Stomach (tissue), 19 donors: ENCODE results near the gene CYTH1. TPM values are rescaled to one million over a fixed set of nuclear protein-coding genes. Genes with fewer than 3 reads are reported as not detected.

Experiments used
- DNase-seq, 2 donors: peaks; one replicate each; pipeline versions ENCODE4 v3.0.0 to v3.0.0-alpha.2; 2013 to 2019
- H3K27ac ChIP-seq, 5 donors: fragments of 200-600 bp in 4 of 5; sonication (generic) in 4 of 5; one replicate each; pipeline ENCODE4 v1.5.1; 2013 to 2019; ENCODE audit warnings: mild to moderate bottlenecking in 1 of 5, moderate library complexity in 1 of 5
- H3K27me3 ChIP-seq, 3 donors: fragments of 200-600 bp; sonication (generic); one replicate each; pipeline ENCODE4 v1.5.1; 2017 to 2019; ENCODE audit warnings: mixed run types in 1 of 3
- H3K36me3 ChIP-seq, 4 donors: fragments of 200-600 bp; sonication (generic); 1 replicate in 3 of 4; 2 replicates in 1 of 4; pipeline ENCODE4 v1.5.1; 2016 to 2019
- H3K4me1 ChIP-seq, 4 donors: fragments of 200-600 bp; sonication (generic); one replicate each; pipeline ENCODE4 v1.5.1; 2016 to 2019
- H3K4me3 ChIP-seq, 4 donors: fragments of 200-600 bp; sonication (generic) in 3 of 4; one replicate each; pipeline ENCODE4 v1.5.1; 2016 to 2019; ENCODE audit warnings: mild to moderate bottlenecking in 1 of 4
- H3K9me3 ChIP-seq, 4 donors: fragments of 200-600 bp; sonication (generic); one replicate each; pipeline ENCODE4 v1.5.1; 2016 to 2019
- CTCF ChIP-seq, 7 experiments: fragments of 450-650 bp in 4 of 7; fragments of 200-600 bp in 3 of 7; sonication (generic) in 3 of 7; IDR thresholded peaks; one replicate each; pipeline ENCODE4 v1.5.1; 2016 to 2019; ENCODE audit warnings: antibody characterized with exemption in 7 of 7, control low read depth in 2 of 7, mild to moderate bottlenecking in 1 of 7
- EP300 ChIP-seq: sonication (generic); formaldehyde crosslinking; IDR thresholded peaks from one replicate; pipeline ENCODE4 v1.6.1; 2017; ENCODE audit warnings: antibody characterized with exemption
- POLR2A ChIP-seq, 4 donors: fragments of 450-650 bp; IDR thresholded peaks; one replicate each; pipeline ENCODE4 v1.6.1; 2016; ENCODE audit warnings: antibody characterized with exemption in 4 of 4, control low read depth in 2 of 4, mild to moderate bottlenecking in 1 of 4, moderate library complexity in 1 of 4
- POLR2AphosphoS5 ChIP-seq, 3 donors: sonication (generic); formaldehyde crosslinking; IDR thresholded peaks; one replicate each; pipeline ENCODE4 v1.6.1; 2016; ENCODE audit warnings: antibody characterized with exemption in 3 of 3
- WGBS, 5 donors: extraction: QIAGEN DNeasy Blood & Tissue Kit in 3 of 5; methylation state at CpG; one replicate each; pipeline versions ENCODE4 v1.1.5 to v1.1.7; 2013 to 2018; 5-methylcytosine and 5-hydroxymethylcytosine counted together
- intact Hi-C: fragments of 100-400 bp; cut with DNase I; formaldehyde crosslinking; loops from one replicate; pipeline ENCODE4 v1.15.1; 2023; ENCODE audit warnings: low total_unique reads
- long read RNA-seq, 10 donors: transcript quantifications; one replicate each; lab custom pipeline, GENCODE V29; 2026
- polyA plus RNA-seq, 3 donors: library from polyadenylated mRNA; stranded (reverse); fragments of 200-250 nt; gene quantifications; one replicate each; pipeline ENCODE4 v1.2.3, GENCODE V29; 2013
- total RNA-seq, 5 donors: library from RNA; depleted of rRNA; stranded (reverse); fragments of >200 nt; gene quantifications; one replicate each; pipeline versions ENCODE4 v1.1.0 to v1.2.3, GENCODE V29; 2014 to 2016
- donor health status: healthy with polysubstance abuse.
- donor health status: Bipolar disorder and iron deficiency.
- donor health status: healthy.

Gene CYTH1
- total RNA-seq, result 100 to 1,000 TPM in 2 of 5 donors, 10 to 100 TPM in 3; 32.7 to 137 (median 80.2) TPM
- polyA plus RNA-seq, result 10 to 100 TPM; 29.6 to 51.5 (median 30.6) TPM
- long read RNA-seq, donor 1, full-length matches to known transcripts, result 14 of 14 reads
- long read RNA-seq, donor 1, partial matches to known transcripts, result 0 of 14 reads
- long read RNA-seq, donor 1, other reads (novel, unspliced or antisense), result 0 of 14 reads
- long read RNA-seq, donor 2, full-length matches to known transcripts, result 29 of 29 reads
- long read RNA-seq, donor 2, partial matches to known transcripts, result 0 of 29 reads
- long read RNA-seq, donor 2, other reads (novel, unspliced or antisense), result 0 of 29 reads
- long read RNA-seq, donor 3, full-length matches to known transcripts, result 12 of 12 reads
- long read RNA-seq, donor 3, partial matches to known transcripts, result 0 of 12 reads
- long read RNA-seq, donor 3, other reads (novel, unspliced or antisense), result 0 of 12 reads
- long read RNA-seq, donor 4, result 0 reads
- long read RNA-seq, donor 5, full-length matches to known transcripts, result 18 of 24 reads
- long read RNA-seq, donor 5, partial matches to known transcripts, result 6 of 24 reads
- long read RNA-seq, donor 5, other reads (novel, unspliced or antisense), result 0 of 24 reads
- long read RNA-seq, donor 6, full-length matches to known transcripts, result 45 of 50 reads
- long read RNA-seq, donor 6, partial matches to known transcripts, result 0 of 50 reads
- long read RNA-seq, donor 6, other reads (novel, unspliced or antisense), result 5 of 50 reads
- long read RNA-seq, donor 7, full-length matches to known transcripts, result 7 of 12 reads
- long read RNA-seq, donor 7, partial matches to known transcripts, result 5 of 12 reads
- long read RNA-seq, donor 7, other reads (novel, unspliced or antisense), result 0 of 12 reads
- long read RNA-seq, donor 8, full-length matches to known transcripts, result 9 of 9 reads
- long read RNA-seq, donor 8, partial matches to known transcripts, result 0 of 9 reads
- long read RNA-seq, donor 8, other reads (novel, unspliced or antisense), result 0 of 9 reads
- long read RNA-seq, donor 9, full-length matches to known transcripts, result 12 of 12 reads
- long read RNA-seq, donor 9, partial matches to known transcripts, result 0 of 12 reads
- long read RNA-seq, donor 9, other reads (novel, unspliced or antisense), result 0 of 12 reads
- long read RNA-seq, donor 10, full-length matches to known transcripts, result 7 of 7 reads
- long read RNA-seq, donor 10, partial matches to known transcripts, result 0 of 7 reads
- long read RNA-seq, donor 10, other reads (novel, unspliced or antisense), result 0 of 7 reads

- WGBS, 5 donors, result 0 to 1% (median 0%) methylated on average over 15 to 63 of the region's 64 CpGs
- DNase-seq, result no peak
- peak within 1 kb of the TSS; percentile 88 to 100 (median 97) for H3K4me3 ChIP-seq
Observed at GRCh38 chr17:78781893-78782304, at the start of gene CYTH1. TSS of gene CYTH1 (minus strand) at chr17:78782273. CDS start at chr17:78782223, 50 bp downstream.

GRCh38 chr17:78829477-78829876 is 47.4 kb upstream of the CYTH1 start:
- WGBS, 5 donors, result 93 to 100% (median 96%) methylated on average over 6 of the region's 6 CpGs

More at GRCh38 chr17:78781893-78782304, at the start of gene CYTH1:
- Histone ChIP-seq H3K27me3 (no peaks in the 10 kb centered on the region), H3K9me3 (no peaks in the 10 kb centered on the region), H3K27ac (peak within 1 kb of the TSS; percentile 94 to 97 (median 95)), H3K36me3 (no peaks in the 10 kb centered on the region), H3K4me1 (peaks cover 42 to 63% (median 51%) of the 10 kb centered on the region in 4 donors)
- intact Hi-C loops, result no loop called here
- no peak for TF ChIP-seq POLR2A (IDR thresholded peaks at IDR 0.05)
- TF ChIP-seq EP300, result no peak
- no peak for TF ChIP-seq CTCF (IDR thresholded peaks at IDR 0.05)
- TF ChIP-seq POLR2AphosphoS5 (IDR thresholded peaks at IDR 0.05), result peak in 1 of 3 donors; percentile 35

GRCh38 chr17:78828470-78829185 is 46.6 kb upstream of the CYTH1 start:
- WGBS, 5 donors, result 92 to 94% (median 94%) methylated on average over 14 of the region's 14 CpGs
- Histone ChIP-seq H3K9me3 (no peaks in the 10 kb centered on the region), H3K27ac (no peak overlapping the region), H3K27me3 (no peaks in the 10 kb centered on the region), H3K36me3 (peaks cover 72 to 100% (median 100%) of the 10 kb centered on the region in 4 donors), H3K4me1 (peaks cover 0 to 13% (median 3%) of the 10 kb centered on the region in 4 donors), H3K4me3 (no peak overlapping the region)
- DNase-seq, result no peak
- intact Hi-C loops, result no loop called here
- TF ChIP-seq POLR2AphosphoS5 (IDR thresholded peaks at IDR 0.05), result no peak
- no peak for TF ChIP-seq CTCF (IDR thresholded peaks at IDR 0.05)
- no peak for TF ChIP-seq POLR2A (IDR thresholded peaks at IDR 0.05)
- no peak for TF ChIP-seq EP300

More at GRCh38 chr17:78829477-78829876, 47.4 kb upstream of the CYTH1 start:
- H3K36me3 ChIP-seq, result peaks cover 71 to 100% (median 100%) of the 10 kb centered on the region in 4 donors
- intact Hi-C loops, result no loop called here
- TF ChIP-seq POLR2AphosphoS5 (IDR thresholded peaks at IDR 0.05) (no peak), CTCF (IDR thresholded peaks at IDR 0.05) (no peak), EP300 (no peak), POLR2A (IDR thresholded peaks at IDR 0.05) (no peak)
- no peaks in the 10 kb centered on the region for H3K27me3 ChIP-seq
- H3K4me1 ChIP-seq, result peaks cover 0 to 13% (median 3%) of the 10 kb centered on the region in 4 donors
- H3K4me3 ChIP-seq, result no peak overlapping the region
- no peak overlapping the region for H3K27ac ChIP-seq
- no peak for DNase-seq
- H3K9me3 ChIP-seq, result no peaks in the 10 kb centered on the region
